KOPT-K1 (cell line): Measurements from ENCODE around the gene CPSF4.
"Not testable (repeated sequence)": the region's sequence is repeated elsewhere in the genome, so short reads cannot be mapped to it uniquely, and the experiment has no call there.

Experiments
- H3K27ac ChIP-seq: fragments of 200-600 bp; sonication (generic); 2 replicates; pipeline ENCODE4 v1.5.1; 2016; ENCODE audit warnings: antibody characterized with exemption, mild to moderate bottlenecking, low read depth, low read length; ENCODE audit not compliant: poor library complexity, severe bottlenecking
- H3K36me3 ChIP-seq: fragments of 200-600 bp; sonication (generic); 2 replicates; pipeline ENCODE4 v1.5.1; 2017; ENCODE audit warnings: antibody characterized with exemption, mild to moderate bottlenecking, low read length, moderate library complexity; ENCODE audit not compliant: insufficient read depth
- H3K9me3 ChIP-seq: fragments of 200-600 bp; sonication (generic); 2 replicates; pipeline ENCODE4 v1.5.1; 2017; ENCODE audit warnings: antibody characterized with exemption, low read length, mild to moderate bottlenecking; ENCODE audit not compliant: insufficient read depth, poor library complexity, severe bottlenecking

The CPSF4 gene

GRCh38 chr7:99485094-99485493, 46.4 kb downstream of the CPSF4 start:
- H3K27ac ChIP-seq = no peak overlapping the region
- no peaks in the 10 kb centered on the region for H3K9me3 ChIP-seq
- H3K36me3 ChIP-seq = peaks cover 79% of the 10 kb centered on the region

- H3K27ac ChIP-seq = no peak overlapping the region
- peaks cover 16% of the 10 kb centered on the region for H3K9me3 ChIP-seq
- H3K36me3 ChIP-seq = peaks cover 82% of the 10 kb centered on the region
Observed at GRCh38 chr7:99489235-99489634, 50.5 kb downstream of the CPSF4 start.

DNA sequence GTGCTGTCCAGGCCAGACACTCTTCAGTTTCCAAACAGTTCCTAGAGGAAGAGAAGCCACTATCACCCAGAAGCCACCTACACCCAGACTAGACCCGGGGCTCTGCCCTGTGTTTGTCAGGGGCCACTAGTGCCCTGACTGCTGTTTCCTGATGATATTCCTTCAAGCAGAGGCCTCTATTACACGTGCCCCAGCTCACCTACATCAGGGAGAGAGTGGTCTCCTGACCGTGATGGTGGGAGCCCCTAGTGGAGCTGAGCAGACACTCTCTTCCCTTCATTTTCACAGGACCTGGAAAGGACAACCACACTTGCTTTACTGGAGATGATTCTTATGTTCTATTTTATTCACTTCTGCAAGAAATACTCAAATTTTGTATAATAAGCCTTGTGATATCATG, 52.1 kb downstream of the CPSF4 start:
- no peak overlapping the region for H3K27ac ChIP-seq
- H3K36me3 ChIP-seq = peaks cover 83% of the 10 kb centered on the region
- H3K9me3 ChIP-seq = peaks cover 24% of the 10 kb centered on the region

DNA sequence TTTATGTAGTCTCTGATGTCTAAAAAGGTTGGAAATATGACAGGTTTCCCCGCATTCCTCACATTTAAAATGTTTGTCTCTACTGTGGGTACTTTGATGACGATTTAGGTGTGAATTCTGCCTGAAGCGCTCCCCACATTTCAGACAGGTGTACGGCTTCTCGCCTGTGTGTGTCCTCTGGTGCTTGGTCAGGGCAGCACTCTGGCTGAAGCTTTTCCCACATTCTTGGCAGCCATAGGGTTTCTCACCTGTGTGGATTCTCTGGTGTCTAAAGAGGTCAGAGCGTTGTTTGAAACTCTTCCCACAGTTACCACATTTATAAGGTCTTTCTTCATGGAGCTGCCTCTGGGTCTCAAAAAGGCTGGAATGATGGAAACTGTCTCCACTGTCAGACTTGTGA, 55.1 kb downstream of the CPSF4 start:
- peaks cover 24% of the 10 kb centered on the region for H3K9me3 ChIP-seq
- H3K36me3 ChIP-seq = peaks cover 67% of the 10 kb centered on the region
- H3K27ac ChIP-seq = no peak overlapping the region

- Histone ChIP-seq H3K36me3 (peaks cover 39% of the 10 kb centered on the region), H3K9me3 (peaks cover 21% of the 10 kb centered on the region), H3K27ac (no peak overlapping the region)
Observed at GRCh38 chr7:99497766-99498545, 59.2 kb downstream of the CPSF4 start.

DNA sequence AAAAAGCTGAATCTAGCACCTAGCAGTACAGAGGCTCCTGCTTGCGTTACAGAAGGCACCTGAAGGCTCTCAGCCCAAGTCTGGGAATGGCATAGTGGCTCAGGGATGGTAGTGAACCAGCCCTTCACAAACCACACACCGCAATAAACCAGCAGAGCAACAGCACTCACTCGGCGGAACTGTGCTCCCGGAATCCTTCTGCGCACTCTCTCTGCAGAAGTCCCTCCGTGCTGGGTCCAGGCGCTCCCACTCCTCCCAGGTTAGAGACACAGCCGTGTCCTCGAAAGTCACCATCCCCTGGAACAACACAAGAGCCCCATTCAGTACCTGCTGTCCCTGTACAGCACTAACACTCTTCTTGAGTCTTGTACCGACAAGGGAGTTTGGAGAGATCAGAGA, 59.8 kb downstream of the CPSF4 start:
- Histone ChIP-seq H3K36me3 (peaks cover 33% of the 10 kb centered on the region), H3K27ac (no peak overlapping the region), H3K9me3 (peaks cover 15% of the 10 kb centered on the region)

DNA sequence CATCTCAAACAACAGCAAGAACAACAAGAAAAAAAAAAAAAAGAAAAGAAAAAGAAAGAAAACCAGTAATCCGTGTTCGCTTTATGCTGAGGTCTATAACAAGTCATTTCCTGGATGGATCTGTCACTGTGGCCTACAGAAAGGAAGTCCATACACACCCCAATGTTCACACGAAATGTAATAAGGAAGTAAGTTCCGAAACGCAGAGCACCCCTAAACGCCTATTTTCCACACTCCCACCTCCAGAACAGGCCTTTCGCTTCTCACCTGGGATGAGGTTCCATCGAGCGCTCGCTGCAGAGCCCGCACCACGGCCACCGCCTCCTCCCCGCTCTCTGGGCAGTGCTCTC, 60.6 kb downstream of the CPSF4 start:
- Histone ChIP-seq H3K9me3 (peaks cover 7% of the 10 kb centered on the region), H3K27ac (peak overlapping the region; percentile 77), H3K36me3 (peaks cover 25% of the 10 kb centered on the region)

DNA sequence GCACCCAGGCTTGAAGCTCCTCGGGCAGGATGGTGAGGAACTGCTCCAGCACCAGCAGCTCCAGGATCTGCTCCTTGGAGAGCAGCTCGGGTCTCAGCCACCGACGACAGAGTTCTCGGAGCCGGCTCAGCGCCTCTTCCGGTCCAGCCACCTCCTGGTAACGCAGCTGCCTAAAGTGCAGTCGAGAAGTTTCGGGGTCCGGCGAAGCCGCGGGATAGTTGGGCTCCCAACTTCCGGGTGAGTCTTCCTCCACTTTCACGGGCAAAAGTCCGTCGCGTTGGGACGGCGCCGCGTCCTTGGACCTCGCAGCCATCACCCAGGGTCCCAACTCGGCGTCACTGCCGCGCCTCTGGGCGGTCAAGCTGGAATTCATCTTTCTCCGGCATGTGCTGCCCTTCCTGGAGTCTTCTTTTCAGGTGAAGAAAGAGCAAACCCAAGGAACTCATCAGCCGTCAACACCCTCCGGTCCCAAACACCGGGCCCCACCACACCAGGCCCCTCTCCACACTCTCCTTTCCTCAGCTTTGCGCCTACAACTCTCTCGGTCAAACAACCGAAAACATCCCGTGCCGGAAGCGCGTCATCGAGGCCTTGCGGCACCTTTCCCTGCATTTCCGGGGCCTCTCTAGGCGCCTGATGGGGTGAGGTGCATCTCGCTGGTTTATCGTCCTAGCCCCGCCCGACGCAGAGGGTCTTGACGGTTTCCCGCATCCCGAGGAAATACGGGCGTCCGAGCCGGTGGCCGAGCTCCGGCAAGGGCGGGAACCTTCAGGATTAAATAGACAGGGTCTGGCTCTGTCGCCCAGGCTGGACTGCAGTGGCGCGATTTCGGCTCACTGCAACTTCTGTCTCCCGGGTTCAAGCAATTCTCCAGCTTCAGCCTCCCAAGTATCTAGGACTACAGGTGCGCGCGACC, 61.2 kb downstream of the CPSF4 start, which contains the start of gene ZNF394:
ZNF394 (minus strand) TSS at position 561 of the 916 bp plus-strand sequence; CDS start at position 373, 188 bp downstream.
- Histone ChIP-seq H3K27ac (peak within 1 kb of the TSS; percentile 77), H3K9me3 (peaks cover under 1% of the 10 kb centered on the region), H3K36me3 (peaks cover 19% of the 10 kb centered on the region)

GRCh38 chr7:99500637-99501009, 61.9 kb downstream of the CPSF4 start:
- Histone ChIP-seq H3K9me3 (no peaks in the 10 kb centered on the region), H3K36me3 (peaks cover 12% of the 10 kb centered on the region), H3K27ac (peak overlapping the region; percentile 77)

DNA sequence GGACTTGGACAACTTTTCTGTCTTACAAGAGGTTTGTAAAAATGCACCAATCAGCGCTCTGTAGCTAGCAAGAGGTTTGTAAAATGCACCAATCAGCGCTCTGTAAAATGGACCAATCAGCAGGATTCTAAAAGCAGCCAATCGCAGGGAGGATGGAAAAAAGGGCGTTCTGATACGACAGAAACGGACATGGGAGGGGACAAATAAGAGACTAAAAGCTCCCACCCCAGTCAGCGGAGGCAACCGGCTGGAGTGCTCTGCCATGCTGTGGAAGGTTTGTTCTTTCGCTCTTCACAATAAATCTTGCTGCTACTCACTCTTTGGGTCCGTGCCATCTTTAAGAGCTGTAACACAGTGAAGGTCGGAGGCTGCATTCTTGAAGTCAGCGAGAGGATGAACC, 62.5 kb downstream of the CPSF4 start:
- H3K36me3 ChIP-seq, H3K9me3 ChIP-seq, H3K27ac ChIP-seq: not testable (repeated sequence)

DNA sequence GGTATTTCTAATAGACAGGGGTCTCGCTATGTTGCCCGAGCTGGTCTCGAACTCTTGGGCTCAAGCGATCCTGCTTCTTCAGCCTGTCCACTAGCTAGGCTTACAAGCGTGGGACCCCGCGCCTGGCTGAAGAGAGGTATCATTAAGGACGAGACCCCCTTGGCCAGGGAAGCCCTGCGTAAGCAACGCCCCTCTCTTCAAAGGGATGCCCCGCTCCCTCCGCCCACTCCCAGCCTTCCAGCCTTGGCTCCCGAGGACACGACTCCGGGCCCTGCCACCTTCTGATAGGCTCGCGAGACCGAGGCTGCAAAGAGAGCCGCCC, 65.5 kb downstream of the CPSF4 start:
- H3K36me3 ChIP-seq = peaks cover 5% of the 10 kb centered on the region; the same call in 1 of the 2 replicates
- peak overlapping the region; percentile 87 for H3K27ac ChIP-seq
- no peaks in the 10 kb centered on the region for H3K9me3 ChIP-seq

DNA sequence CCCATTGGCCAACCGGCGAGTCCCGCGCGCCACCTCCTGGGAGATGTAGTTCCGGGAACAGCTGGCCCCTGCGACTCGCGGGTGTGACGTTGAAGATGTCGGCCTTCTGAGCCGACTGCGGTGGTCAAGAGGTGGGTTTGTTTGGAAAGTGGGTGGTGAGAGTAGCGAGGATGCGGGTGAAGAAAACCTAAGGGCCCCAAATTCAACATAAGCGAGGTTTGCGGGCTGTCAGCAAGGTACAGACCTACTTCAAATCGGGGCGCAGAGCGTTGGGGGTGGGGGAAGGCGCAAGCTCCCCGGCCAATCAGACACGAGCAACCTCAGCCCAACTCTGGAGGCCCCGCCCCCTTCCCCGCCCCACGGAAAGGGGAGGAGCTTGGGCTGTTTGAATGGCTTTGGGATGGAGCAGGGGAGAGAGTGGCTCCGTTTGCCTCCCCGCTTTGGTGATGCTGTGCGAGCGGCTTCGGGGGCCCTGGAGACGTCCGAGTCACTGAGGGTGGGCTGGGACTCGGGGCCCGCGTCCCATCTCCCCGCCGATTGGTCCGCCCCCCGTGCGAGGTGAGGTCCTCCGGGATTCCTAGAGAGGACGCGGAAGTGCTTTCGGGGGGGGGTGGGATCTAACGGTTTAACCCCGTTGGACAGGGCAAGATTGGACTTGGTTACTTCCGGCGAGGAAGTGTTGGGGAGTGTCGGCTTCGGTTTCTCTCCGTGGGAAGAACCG, 66.0 kb downstream of the CPSF4 start, which contains the start of gene ZKSCAN5:
ZKSCAN5 (plus strand) TSS at position 60 of the 721 bp plus-strand sequence. CDS start 1,383 bp downstream, outside the sequence.
- no peaks in the 10 kb centered on the region for H3K9me3 ChIP-seq
- peaks cover 6% of the 10 kb centered on the region; the same call in 1 of the 2 replicates for H3K36me3 ChIP-seq
- H3K27ac ChIP-seq = peak within 1 kb of the TSS; percentile 87

DNA sequence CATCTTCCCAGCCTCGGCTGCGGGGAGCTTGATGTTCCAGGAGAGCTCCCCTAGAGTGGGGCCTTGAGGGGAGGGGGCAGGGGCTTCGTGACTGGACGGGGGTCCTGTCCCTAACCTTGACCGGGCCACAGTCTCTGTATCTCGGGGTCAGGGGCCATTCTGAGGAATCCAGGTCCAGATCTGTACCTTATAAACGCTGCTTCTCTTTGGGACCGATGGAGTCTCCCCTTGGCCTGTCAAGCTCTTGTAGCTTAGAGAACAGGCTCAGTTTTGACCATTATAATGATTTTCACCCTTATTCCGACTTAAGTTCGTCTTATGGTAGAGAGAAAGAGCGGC, 66.5 kb downstream of the CPSF4 start:
- peaks cover 10% of the 10 kb centered on the region; the same call in 1 of the 2 replicates for H3K36me3 ChIP-seq
- peak overlapping the region; percentile 87 for H3K27ac ChIP-seq
- H3K9me3 ChIP-seq = no peaks in the 10 kb centered on the region
